ENCODE results near the gene LSR. TPM values are rescaled to one million over a fixed set of nuclear protein-coding genes. Genes with fewer than 3 reads are reported as not detected.

LSR gene
- polyA plus RNA-seq, 1 experiment, result 0.32 TPM

DNA sequence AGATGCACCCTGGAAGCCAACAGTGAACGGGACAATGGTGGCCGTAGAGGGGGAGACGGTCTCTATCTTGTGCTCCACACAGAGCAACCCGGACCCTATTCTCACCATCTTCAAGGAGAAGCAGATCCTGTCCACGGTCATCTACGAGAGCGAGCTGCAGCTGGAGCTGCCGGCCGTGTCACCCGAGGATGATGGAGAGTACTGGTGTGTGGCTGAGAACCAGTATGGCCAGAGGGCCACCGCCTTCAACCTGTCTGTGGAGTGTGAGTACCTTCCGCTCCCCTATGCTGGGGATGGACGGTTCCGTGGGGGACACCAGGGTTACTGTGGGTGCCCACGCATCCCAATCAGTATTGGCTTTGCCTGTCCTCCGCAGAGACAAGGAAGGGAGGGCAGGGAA, 53.6 kb downstream of the LSR start:
- DNase-seq (ENCODE audit: low read depth, low spot score), result no peak
- Histone ChIP-seq H3K9me3 (ENCODE audit: control insufficient read depth, insufficient read depth, low read length) (peaks cover 16% of the 10 kb centered on the region; the same call in 1 of the 2 replicates), H3K4me3 (ENCODE audit: low read depth, low read length) (no peak overlapping the region), H3K27me3 (ENCODE audit: control insufficient read depth, insufficient read depth, low read length) (peaks cover 9% of the 10 kb centered on the region), H3K27ac (ENCODE audit: low read depth, low read length) (no peak overlapping the region)
- POLR2A ChIA-PET, result no interaction called here
- CTCF ChIA-PET, result no interaction called here
- TF ChIP-seq, protein P1, sequence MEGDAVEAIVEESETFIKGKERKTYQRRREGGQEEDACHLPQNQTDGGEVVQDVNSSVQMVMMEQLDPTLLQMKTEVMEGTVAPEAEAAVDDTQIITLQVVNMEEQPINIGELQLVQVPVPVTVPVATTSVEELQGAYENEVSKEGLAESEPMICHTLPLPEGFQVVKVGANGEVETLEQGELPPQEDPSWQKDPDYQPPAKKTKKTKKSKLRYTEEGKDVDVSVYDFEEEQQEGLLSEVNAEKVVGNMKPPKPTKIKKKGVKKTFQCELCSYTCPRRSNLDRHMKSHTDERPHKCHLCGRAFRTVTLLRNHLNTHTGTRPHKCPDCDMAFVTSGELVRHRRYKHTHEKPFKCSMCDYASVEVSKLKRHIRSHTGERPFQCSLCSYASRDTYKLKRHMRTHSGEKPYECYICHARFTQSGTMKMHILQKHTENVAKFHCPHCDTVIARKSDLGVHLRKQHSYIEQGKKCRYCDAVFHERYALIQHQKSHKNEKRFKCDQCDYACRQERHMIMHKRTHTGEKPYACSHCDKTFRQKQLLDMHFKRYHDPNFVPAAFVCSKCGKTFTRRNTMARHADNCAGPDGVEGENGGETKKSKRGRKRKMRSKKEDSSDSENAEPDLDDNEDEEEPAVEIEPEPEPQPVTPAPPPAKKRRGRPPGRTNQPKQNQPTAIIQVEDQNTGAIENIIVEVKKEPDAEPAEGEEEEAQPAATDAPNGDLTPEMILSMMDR (IDR thresholded peaks at IDR 0.05; ENCODE audit: low read depth, low read length), result no peak

- POLR2A ChIA-PET, result no interaction called here
- no peak overlapping the region for H3K4me3 ChIP-seq (ENCODE audit: low read depth, low read length)
- H3K9me3 ChIP-seq (ENCODE audit: control insufficient read depth, insufficient read depth, low read length), result peaks cover 10% of the 10 kb centered on the region; the same call in 1 of the 2 replicates
- DNase-seq (ENCODE audit: low read depth, low spot score), result no peak
- peaks cover 9% of the 10 kb centered on the region for H3K27me3 ChIP-seq (ENCODE audit: control insufficient read depth, insufficient read depth, low read length)
- CTCF ChIA-PET, result interaction anchor here (0.7 kb wide), 1 partner anchor 516 kb away, joined by 3 read pairs; no protein-coding TSS in a partner anchor
- TF ChIP-seq, protein P1 (IDR thresholded peaks at IDR 0.05; ENCODE audit: low read depth, low read length), result no peak
- no peak overlapping the region for H3K27ac ChIP-seq (ENCODE audit: low read depth, low read length)
Measured at GRCh38 chr19:35303357-35303915, 54.6 kb downstream of the LSR start.

GRCh38 chr19:35304036-35304435, 55.2 kb downstream of the LSR start:
- TF ChIP-seq, protein P1 (IDR thresholded peaks at IDR 0.05; ENCODE audit: low read depth, low read length), result no peak
- ChIA-PET CTCF (no interaction called here), POLR2A (no interaction called here)
- DNase-seq (ENCODE audit: low read depth, low spot score), result no peak
- H3K4me3 ChIP-seq (ENCODE audit: low read depth, low read length), result no peak overlapping the region
- no peak overlapping the region for H3K27ac ChIP-seq (ENCODE audit: low read depth, low read length)
- peaks cover 6% of the 10 kb centered on the region; the same call in 1 of the 2 replicates for H3K9me3 ChIP-seq (ENCODE audit: control insufficient read depth, insufficient read depth, low read length)
- H3K27me3 ChIP-seq (ENCODE audit: control insufficient read depth, insufficient read depth, low read length), result peaks cover 9% of the 10 kb centered on the region

GRCh38 chr19:35305181-35305580, 56.4 kb downstream of the LSR start:
- CTCF ChIA-PET, result no interaction called here
- Histone ChIP-seq H3K27me3 (ENCODE audit: control insufficient read depth, insufficient read depth, low read length) (peaks cover 9% of the 10 kb centered on the region), H3K4me3 (ENCODE audit: low read depth, low read length) (no peak overlapping the region), H3K9me3 (ENCODE audit: control insufficient read depth, insufficient read depth, low read length) (peaks cover 4% of the 10 kb centered on the region; the same call in 1 of the 2 replicates), H3K27ac (ENCODE audit: low read depth, low read length) (no peak overlapping the region)
- no peak for DNase-seq (ENCODE audit: low read depth, low spot score)
- POLR2A ChIA-PET, result interaction anchor here (0.6 kb wide), 1 partner anchor 276 kb away, joined by 7 read pairs; no protein-coding TSS in a partner anchor
- TF ChIP-seq, protein P1 (IDR thresholded peaks at IDR 0.05; ENCODE audit: low read depth, low read length), result no peak

GRCh38 chr19:35306473-35307246, 57.9 kb downstream of the LSR start:
- no peak for DNase-seq (ENCODE audit: low read depth, low spot score)
- Histone ChIP-seq H3K27me3 (ENCODE audit: control insufficient read depth, insufficient read depth, low read length) (peaks cover 11% of the 10 kb centered on the region), H3K4me3 (ENCODE audit: low read depth, low read length) (no peak overlapping the region), H3K9me3 (ENCODE audit: control insufficient read depth, insufficient read depth, low read length) (peaks cover 4% of the 10 kb centered on the region; the same call in 1 of the 2 replicates), H3K27ac (ENCODE audit: low read depth, low read length) (no peak overlapping the region)
- ChIA-PET CTCF (no interaction called here), POLR2A (no interaction called here)
- TF ChIP-seq, protein P1 (IDR thresholded peaks at IDR 0.05; ENCODE audit: low read depth, low read length), result 0 out of 2 replicates have a peak, but pooled peaks have one; percentile 8

Data from AG04450 (cell line).